Aorta (tissue), 5 donors: ENCODE measurements around the gene CFAP45. TPM values are rescaled to one million over a fixed set of nuclear protein-coding genes. Genes with fewer than 3 reads are reported as not detected.

Experiments used
- ATAC-seq: fragments of 200-7000 bp; cut with Tn5 transposase; one replicate; pipeline ENCODE4 v1.9.1; 2022; ENCODE audit warnings: moderate library complexity; ENCODE audit not compliant: low FRiP score
- DNase-seq, 2 donors: peaks; one replicate each; pipeline ENCODE4 v3.0.0-alpha.2; 2020
- H3K27ac ChIP-seq, 2 donors: one replicate each; pipeline ENCODE4 v1.5.1; 2013; ENCODE audit warnings: low read length in 2 of 2, mild to moderate bottlenecking in 2 of 2, moderate library complexity in 2 of 2, control low read depth in 1 of 2, inconsistent platforms in 1 of 2, low read depth in 1 of 2
- H3K27me3 ChIP-seq, 2 donors: one replicate each; pipeline ENCODE4 v1.6.1; 2013; ENCODE audit warnings: control low read depth in 1 of 2, low read length in 1 of 2, mild to moderate bottlenecking in 1 of 2, moderate library complexity in 1 of 2; ENCODE audit not compliant: insufficient read depth in 2 of 2, control insufficient read depth in 1 of 2
- H3K36me3 ChIP-seq, 2 donors: one replicate each; pipeline ENCODE4 v1.6.1; 2013; ENCODE audit warnings: control low read depth in 1 of 2, low read length in 1 of 2, mild to moderate bottlenecking in 1 of 2; ENCODE audit not compliant: insufficient read depth in 2 of 2, control insufficient read depth in 1 of 2
- H3K4me1 ChIP-seq, 2 donors: one replicate each; pipeline ENCODE4 v1.6.1; 2013; ENCODE audit warnings: low read length in 2 of 2, control low read depth in 1 of 2, mild to moderate bottlenecking in 1 of 2, moderate library complexity in 1 of 2; ENCODE audit not compliant: insufficient read depth in 2 of 2, control insufficient read depth in 1 of 2
- H3K4me3 ChIP-seq, 2 donors: one replicate each; pipeline ENCODE4 v1.5.1; 2013; ENCODE audit warnings: low read length in 2 of 2, control low read depth in 1 of 2, mild to moderate bottlenecking in 1 of 2
- H3K9me3 ChIP-seq: one replicate; pipeline ENCODE4 v1.6.1; 2013; ENCODE audit warnings: mild to moderate bottlenecking, low read length; ENCODE audit not compliant: control insufficient read depth
- WGBS, 2 donors: extraction: QIAGEN DNeasy Blood & Tissue Kit; methylation state at CpG; one replicate each; pipeline ENCODE4 v1.1.7; 2013; 5-methylcytosine and 5-hydroxymethylcytosine counted together
- intact Hi-C, 2 donors: fragments of 100-400 bp; cut with DNase I; formaldehyde crosslinking; loops; one replicate each; pipeline versions ENCODE4 v1.14.2 to v1.15.0; 2022
- microRNA-seq, 2 donors: library from miRNA; unstranded; fragments of <30 nt; microRNA quantifications; one replicate each; pipeline ENCODE4 v1.2.0, GENCODE V29; 2020
- polyA plus RNA-seq, 2 donors: library from polyadenylated mRNA; stranded (reverse); fragments of 200-250 nt; gene quantifications; one replicate each; pipeline ENCODE4 v1.2.3, GENCODE V29; 2013
- total RNA-seq, 2 donors: library from RNA; stranded (reverse); fragmentation: NEBNext Ultra II Directional; extraction: Animal tissue kit (Norgen Biotek cat#: 25700); gene quantifications; one replicate each; pipeline ENCODE4 v1.2.1, GENCODE V29; 2021
- donor health status: healthy with polysubstance abuse.
- donor health status: Bipolar disorder and iron deficiency.
- donor health status: DM: no; HTN: no; CAD: no.
- donor health status: DM: no; HTN: no; CAD: no.
- donor health status: DM: yes; HTN: yes; CAD: no.

The CFAP45 gene
- total and polyA plus RNA-seq, 4 donors, result 2.5 to 2.7 (median 2.7) TPM; not detected in 1

DNA sequence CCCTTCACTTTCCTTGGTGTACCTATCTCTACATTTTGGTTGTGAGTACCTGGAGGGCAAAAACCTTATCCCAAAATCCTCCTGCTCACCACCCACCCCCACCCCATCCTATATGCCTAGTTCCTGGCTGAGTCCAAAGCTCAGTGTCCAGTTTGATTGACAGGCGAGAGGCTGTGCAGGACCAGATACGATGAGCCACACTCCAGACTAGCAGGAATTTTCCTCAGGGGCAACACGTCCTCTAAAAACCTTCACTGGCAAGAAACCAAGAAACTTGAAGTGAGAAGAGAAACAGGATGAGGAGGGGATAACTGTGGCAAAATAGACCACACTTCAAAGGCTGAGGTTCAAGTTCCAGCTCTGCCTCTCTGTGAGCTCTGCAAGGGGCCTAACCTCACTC, 74.4 kb downstream of the CFAP45 start:
- Histone ChIP-seq H3K36me3 (no peaks in the 10 kb centered on the region), H3K27ac (no peak overlapping the region), H3K4me3 (no peak overlapping the region), H3K9me3 (no peaks in the 10 kb centered on the region), H3K27me3 (no peaks in the 10 kb centered on the region), H3K4me1 (no peaks in the 10 kb centered on the region)
- WGBS, 2 donors, result 70 to 72% methylated on average over 3 of the region's 3 CpGs
- DNase-seq (no peak), ATAC-seq (no peak)
- intact Hi-C loops, result no loop called here

DNA sequence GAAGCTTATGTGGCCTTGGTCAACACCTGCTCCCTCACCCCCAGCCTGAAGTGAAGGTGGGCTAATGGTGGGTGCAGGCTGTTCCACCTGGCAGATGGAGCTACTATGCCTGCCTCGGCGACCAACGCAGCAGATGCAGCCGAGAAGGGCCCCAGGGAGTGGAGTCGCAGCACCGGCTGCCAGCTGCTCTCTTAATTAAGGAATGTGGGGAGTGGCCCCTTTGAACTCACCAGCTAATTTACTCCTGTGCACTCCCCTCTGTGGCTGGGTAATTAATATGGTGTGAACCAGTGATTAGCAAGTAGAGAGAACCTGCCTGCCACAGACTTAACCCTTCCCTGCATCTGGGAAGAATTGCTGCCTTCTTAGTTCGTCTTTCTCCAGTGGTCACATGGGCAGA, 76.6 kb downstream of the CFAP45 start:
- Histone ChIP-seq H3K9me3 (no peaks in the 10 kb centered on the region), H3K4me1 (no peaks in the 10 kb centered on the region), H3K27ac (no peak overlapping the region), H3K4me3 (no peak overlapping the region), H3K27me3 (no peaks in the 10 kb centered on the region), H3K36me3 (no peaks in the 10 kb centered on the region)
- 17 to 20% methylated on average over 7 of the region's 7 CpGs for WGBS, 2 donors
- intact Hi-C loops, result no loop called here
- DNase-seq (no peak), ATAC-seq (no peak)

Small RNAs within 50 kb of the gene (microRNA-seq; reads per million reads assigned to microRNA genes)
- 0 reads per million in 2 donors for gene MIR4259

Other genes with a start within 250 kb of the CFAP45 start
- under 1 TPM in 1 of 2 donors, not detected in 1; 0.32 TPM for gene CRP, start 185.6 kb downstream of the CFAP45 start, total RNA-seq
- 1 to 10 TPM in 1 of 2 donors, under 1 TPM in 1; 0.05 to 1.1 TPM for gene CRP, start 185.6 kb downstream of the CFAP45 start, polyA plus RNA-seq
- gene DUSP23, start 119.2 kb downstream of the CFAP45 start, total RNA-seq, result 10 to 100 TPM; 47.1 to 47.7 TPM
- 10 to 100 TPM; 48.8 to 53.6 TPM for gene DUSP23, start 119.2 kb downstream of the CFAP45 start, polyA plus RNA-seq
- gene FCRL6, start 97.8 kb downstream of the CFAP45 start, total RNA-seq, result 1 to 10 TPM in 1 of 2 donors, under 1 TPM in 1; 0.45 to 1.7 TPM
- under 1 TPM in 1 of 2 donors, not detected in 1; 0.88 TPM for gene FCRL6, start 97.8 kb downstream of the CFAP45 start, polyA plus RNA-seq
- gene SLAMF8, start 73.3 kb downstream of the CFAP45 start, total RNA-seq, result 10 to 100 TPM in 1 of 2 donors, 1 to 10 TPM in 1; 8.0 to 12.8 TPM
- gene SLAMF8, start 73.3 kb downstream of the CFAP45 start, polyA plus RNA-seq, result 1 to 10 TPM; 1.3 to 3.9 TPM
- under 1 TPM in 1 of 2 donors, not detected in 1; 0.21 TPM for gene VSIG8, start 37.5 kb downstream of the CFAP45 start, total RNA-seq
- under 1 TPM in 1 of 2 donors, not detected in 1; 0.56 TPM for gene VSIG8, start 37.5 kb downstream of the CFAP45 start, polyA plus RNA-seq
- gene TAGLN2, start 25.3 kb upstream of the CFAP45 start, total RNA-seq, result 100 to 1,000 TPM; 316 to 350 TPM
- 100 to 1,000 TPM; 349 to 383 TPM for gene TAGLN2, start 25.3 kb upstream of the CFAP45 start, polyA plus RNA-seq
- gene IGSF9, start 45.4 kb upstream of the CFAP45 start, total RNA-seq, result under 1 TPM in 1 of 2 donors, not detected in 1; 0.30 TPM
- 1 to 10 TPM in 1 of 2 donors, under 1 TPM in 1; 0.05 to 1.0 TPM for gene IGSF9, start 45.4 kb upstream of the CFAP45 start, polyA plus RNA-seq
- not detected for gene SLAMF9, start 54.1 kb upstream of the CFAP45 start, total RNA-seq
- not detected for gene SLAMF9, start 54.1 kb upstream of the CFAP45 start, polyA plus RNA-seq
- 1 to 10 TPM; 5.3 to 6.7 TPM for gene PIGM, start 131.8 kb upstream of the CFAP45 start, total RNA-seq
- 1 to 10 TPM; 1.3 to 3.6 TPM for gene PIGM, start 131.8 kb upstream of the CFAP45 start, polyA plus RNA-seq
- under 1 TPM; 0.10 to 0.24 TPM for gene KCNJ10, start 170.0 kb upstream of the CFAP45 start, total RNA-seq
- gene KCNJ10, start 170.0 kb upstream of the CFAP45 start, polyA plus RNA-seq, result under 1 TPM in 1 of 2 donors, not detected in 1; 0.63 TPM
- not detected for gene KCNJ9, start 181.4 kb upstream of the CFAP45 start, total RNA-seq
- gene KCNJ9, start 181.4 kb upstream of the CFAP45 start, polyA plus RNA-seq, result not detected
- gene IGSF8, start 198.5 kb upstream of the CFAP45 start, total RNA-seq, result 10 to 100 TPM; 29.5 to 33.5 TPM
- 10 to 100 TPM; 10.5 to 48.0 TPM for gene IGSF8, start 198.5 kb upstream of the CFAP45 start, polyA plus RNA-seq
- 10 to 100 TPM; 24.8 to 27.7 TPM for gene ATP1A2, start 215.6 kb upstream of the CFAP45 start, total RNA-seq
- gene ATP1A2, start 215.6 kb upstream of the CFAP45 start, polyA plus RNA-seq, result 10 to 100 TPM; 15.3 to 26.9 TPM